HepG2 (cell line): ENCODE data around the gene NECTIN2. TPM values are rescaled to one million over a fixed set of nuclear protein-coding genes. Genes with fewer than 3 reads are reported as not detected.
A peak's percentile ranks its signal among the peaks of the same experiment; 100 is the strongest.

Source experiments
- CHD2 ChIP-seq: IDR thresholded peaks from 2 replicates; pipeline ENCODE4 v1.6.1; 2011; ENCODE audit warnings: low read depth, low read length, improper control_type of control experiment
- CSRNP2 ChIP-seq: sonication (generic); formaldehyde crosslinking; conservative IDR thresholded peaks from 2 replicates; pipeline ENCODE4 v1.8.0; 2022; ENCODE audit warnings: low read depth, missing genetic modification reagents
- CTCF ChIP-seq: sonication (generic); formaldehyde crosslinking; IDR thresholded peaks from 2 replicates; pipeline ENCODE4 v1.5.0; 2020; ENCODE audit warnings: mild to moderate bottlenecking, missing genetic modification reagents, moderate library complexity
- E2F2 ChIP-seq: sonication (generic); formaldehyde crosslinking; IDR thresholded peaks from 2 replicates; pipeline ENCODE4 v1.4.0; 2020; ENCODE audit warnings: missing genetic modification reagents, borderline replicate concordance
- EED ChIP-seq: sonication (generic); formaldehyde crosslinking; IDR thresholded peaks from 2 replicates; pipeline ENCODE4 v1.5.0; 2020; ENCODE audit warnings: mild to moderate bottlenecking, missing genetic modification reagents
- ELF3 ChIP-seq: IDR thresholded peaks from 2 replicates; pipeline ENCODE4 v1.6.1; 2016; ENCODE audit warnings: missing genetic modification reagents, missing compliant biosample characterization
- MXD4 ChIP-seq: IDR thresholded peaks from 2 replicates; pipeline ENCODE4 v1.6.1; 2016; ENCODE audit warnings: mild to moderate bottlenecking, missing biosample characterization, missing genetic modification reagents
- MZF1 ChIP-seq: sonication (generic); formaldehyde crosslinking; IDR thresholded peaks from 2 replicates; pipeline ENCODE4 v1.8.1; 2023; ENCODE audit warnings: mild to moderate bottlenecking, missing genetic modification reagents, borderline replicate concordance
- PHF5A ChIP-seq: IDR thresholded peaks from one replicate; pipeline ENCODE4 v1.6.1; 2018; ENCODE audit warnings: low read depth, missing genetic modification reagents; ENCODE audit not compliant: unreplicated experiment
- PLRG1 ChIP-seq: fragments of 450-650 bp; conservative IDR thresholded peaks from 2 replicates; pipeline ENCODE4 v1.6.1; 2016
- POLR2A ChIP-seq, 2 experiments: IDR thresholded peaks; 2 replicates each; pipeline ENCODE4 v1.6.1; 2011; ENCODE audit warnings: low read depth in 2 of 2, low read length in 2 of 2, mild to moderate bottlenecking in 1 of 2, moderate library complexity in 1 of 2; ENCODE audit not compliant: insufficient read depth in 1 of 2
- REST ChIP-seq, 2 experiments: IDR thresholded peaks; 2 replicates each; pipeline ENCODE4 v1.6.1; 2011 to 2012; ENCODE audit warnings: low read length in 2 of 2, borderline replicate concordance in 1 of 2, low read depth in 1 of 2, mild to moderate bottlenecking in 1 of 2, moderate library complexity in 1 of 2
- SPEN ChIP-seq: sonication (generic); formaldehyde crosslinking; IDR thresholded peaks from 2 replicates; pipeline ENCODE4 v1.5.1; 2020; ENCODE audit warnings: low read depth, mild to moderate bottlenecking, missing genetic modification reagents
- TFE3 ChIP-seq: IDR thresholded peaks from 2 replicates; pipeline ENCODE4 v1.6.1; 2016
- ZNF20 ChIP-seq: sonication (generic); formaldehyde crosslinking; IDR thresholded peaks from 2 replicates; pipeline ENCODE4 v1.4.0; 2020; ENCODE audit warnings: mild to moderate bottlenecking, moderate library complexity, missing genetic modification reagents
- ZNF326 ChIP-seq: sonication (generic); formaldehyde crosslinking; IDR thresholded peaks from 2 replicates; pipeline ENCODE4 v1.4.0; 2020; ENCODE audit warnings: missing genetic modification reagents, borderline replicate concordance
- ZNF672 ChIP-seq: sonication (generic); formaldehyde crosslinking; IDR thresholded peaks from 2 replicates; pipeline ENCODE4 v1.8.1; 2022; ENCODE audit warnings: missing genetic modification reagents
- ZNF691 ChIP-seq: sonication (generic); formaldehyde crosslinking; IDR thresholded peaks from 2 replicates; pipeline ENCODE4 v1.4.0; 2020; ENCODE audit warnings: missing genetic modification reagents, low read depth, mild to moderate bottlenecking, borderline replicate concordance
- polyA plus RNA-seq, 8 experiments: library from polyadenylated mRNA; depleted of rRNA in 3 of 8; stranded (reverse) in 7 of 8; unstranded in 1 of 8; fragments of >200 nt; fragmentation: Illumina TruSeq in 4 of 8; extraction: Trizol in 4 of 8; gene quantifications; 2 replicates each; pipeline versions ENCODE4 v1.2.1 to v1.2.3, GENCODE V29; 2011 to 2016; ENCODE audit warnings: low read depth in 4 of 8, missing spikeins in 1 of 8, mixed read lengths in 1 of 8; ENCODE audit not compliant: insufficient read depth in 1 of 8
- total RNA-seq, 5 experiments: library from RNA; depleted of rRNA; stranded (reverse); fragments of >200 nt; fragmentation: Illumina TruSeq; extraction: Trizol; gene quantifications; 2 replicates each; pipeline ENCODE4 v1.2.3, GENCODE V29; 2016; ENCODE audit warnings: low read depth in 1 of 5

The NECTIN2 gene
- total and polyA plus RNA-seq, 2 of the 13 experiments (the other 11 are each of a cell fraction or from before 2014, with no cell fraction given): 75.4 to 114 TPM

GRCh38 chr19:44807162-44807561, 38.9 kb upstream of the NECTIN2 start (continued):
- TF ChIP-seq ZNF326 (CRISPR knock-in tag) (no peak), ZNF20 (no peak), MXD4 (CRISPR knock-in tag) (no peak), ZNF672 (no peak), ZNF691 (no peak), PLRG1 (no peak), SPEN (CRISPR knock-in tag) (no peak), PHF5A (no peak), TFE3 (CRISPR knock-in tag) (peak; percentile 82), E2F2 (CRISPR knock-in tag) (no peak), EED (CRISPR knock-in tag) (no peak), CHD2 (no peak), CTCF (CRISPR knock-in tag) (no peak), MZF1 (CRISPR knock-in tag) (no peak), POLR2A (IDR thresholded peaks at IDR 0.05; ENCODE audit: insufficient read depth in 1 of 2, low read depth in 2 of 2, low read length in 2 of 2) (no peak), CSRNP2 (CRISPR knock-in tag) (no peak), REST (IDR thresholded peaks at IDR 0.05; ENCODE audit: borderline replicate concordance in 1 of 2, low read depth in 1 of 2, low read length in 2 of 2) (no peak), ELF3 (CRISPR knock-in tag) (peak; percentile 30; the same call in 1 of the 2 replicates)
